Stimulated activated CD4-positive, alpha-beta T cell treated with anti-CD3 and anti-CD28 coated beads, Interleukin-4, amount 100 ng/mL, for 48 hours (primary cell): ENCODE data around the gene MDC1.

Source experiments
- DNase-seq, 2 donors: peaks; one replicate each; pipeline ENCODE4 v3.0.0-alpha.2; 2020; ENCODE audit warnings: low read depth in 2 of 2

The MDC1 gene

DNA sequence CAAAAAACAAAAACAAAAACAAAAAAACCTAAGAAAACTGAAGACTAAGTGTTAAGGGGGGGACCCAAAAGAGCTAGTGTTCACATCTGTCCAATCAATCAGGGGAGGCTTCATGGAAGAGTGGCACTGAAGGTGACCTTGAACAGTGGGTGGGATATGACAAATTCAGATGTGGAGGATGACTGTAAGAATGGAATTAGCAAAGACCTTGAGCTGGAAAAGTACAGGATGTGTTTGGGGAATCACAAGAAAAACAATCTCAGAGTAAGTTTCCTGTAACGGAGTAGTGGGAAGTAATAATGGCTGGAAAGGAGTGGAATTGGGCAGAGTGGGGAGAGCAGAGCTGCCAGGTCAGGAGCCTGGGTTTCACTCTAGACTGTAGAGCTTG is 30.2 kb upstream of the MDC1 start:
- DNase-seq = no peak

DNA sequence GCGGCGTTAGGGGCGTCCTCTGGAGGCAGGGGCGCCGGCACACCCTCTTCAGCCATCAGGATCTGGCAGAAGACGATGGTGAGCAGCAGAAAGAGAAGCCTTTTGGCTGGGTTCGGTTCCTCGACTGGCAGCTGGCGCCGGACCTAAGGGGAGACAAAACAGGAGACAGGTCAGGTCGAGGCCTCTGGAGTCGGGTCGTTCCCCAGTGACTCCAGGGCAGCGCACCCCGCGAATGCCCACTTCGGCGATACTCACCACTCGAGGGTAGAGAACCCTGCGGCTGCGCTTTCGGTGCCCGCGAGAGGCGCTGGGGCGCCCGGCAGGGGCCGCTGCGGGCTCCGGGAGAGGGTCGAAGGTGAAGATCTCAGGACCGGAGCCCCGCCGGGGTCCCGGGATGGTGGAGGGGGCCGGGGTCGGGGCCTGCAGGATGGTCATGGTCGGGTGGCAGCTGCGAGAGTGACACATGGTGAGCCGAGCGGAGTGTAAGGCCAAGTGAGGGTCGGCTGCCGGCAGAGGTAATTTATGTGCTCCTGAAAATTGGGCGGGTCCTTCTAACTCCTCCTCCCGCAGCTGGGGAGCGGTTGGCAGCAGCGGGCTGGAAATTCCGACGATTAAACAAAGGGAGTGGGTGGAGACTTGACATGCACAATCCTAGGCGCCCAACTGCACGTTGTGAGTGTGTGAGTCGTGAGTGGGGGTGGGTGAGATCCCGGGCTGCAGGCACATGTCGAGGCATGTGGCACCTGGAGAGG is 27.1 kb upstream of the MDC1 start, which contains the start of gene IER3:
TSS of gene IER3 (minus strand) at position 494 of the 752 bp plus-strand sequence. CDS start at position 465, 29 bp downstream.
- DNase-seq = peak; percentile 71 to 81

DNA sequence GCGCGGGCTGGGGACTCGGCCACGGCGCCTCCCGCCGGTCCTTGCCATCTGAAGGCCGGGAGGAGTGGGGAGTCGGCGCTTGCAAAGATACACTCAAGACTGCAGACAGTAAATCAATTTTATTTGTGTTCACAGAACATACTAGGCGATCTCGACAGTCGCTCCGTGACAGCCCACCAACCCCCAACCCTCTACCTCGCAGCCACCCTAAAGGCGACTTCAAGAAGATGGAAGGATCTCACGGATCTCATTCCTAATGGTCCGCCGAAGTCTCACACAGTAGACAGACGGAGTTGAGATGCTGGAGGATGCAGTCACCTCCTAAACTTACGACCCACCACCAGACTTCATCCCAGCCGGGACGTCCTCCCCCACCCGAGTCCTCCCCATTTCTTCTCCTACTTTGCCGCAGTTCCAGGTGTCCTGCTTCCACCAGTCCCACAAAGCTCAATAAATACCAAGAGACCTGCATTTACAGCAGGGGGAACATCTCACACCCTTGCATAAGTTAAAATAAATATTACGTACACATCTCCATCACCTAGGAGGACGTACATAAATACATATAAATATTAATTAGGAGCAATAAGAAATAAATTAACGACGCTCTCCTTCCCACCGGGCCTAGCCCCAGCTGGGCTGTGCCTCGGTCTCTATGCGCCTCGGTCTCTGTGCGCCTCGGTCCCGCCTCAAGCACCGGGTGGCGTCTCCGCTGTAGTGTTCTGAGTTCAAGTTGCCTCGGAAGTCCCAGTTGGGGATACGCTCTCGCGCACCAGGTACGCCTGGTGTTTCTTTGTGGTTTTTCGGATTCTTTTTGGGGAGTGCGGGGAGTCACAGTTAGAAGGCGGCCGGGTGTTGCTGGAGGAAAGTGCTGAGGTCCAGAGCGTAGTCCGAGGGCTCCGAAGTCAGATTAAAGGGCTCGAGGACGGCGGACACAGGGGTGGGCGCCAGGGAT is 26.3 kb upstream of the MDC1 start:
- DNase-seq = no peak

DNA sequence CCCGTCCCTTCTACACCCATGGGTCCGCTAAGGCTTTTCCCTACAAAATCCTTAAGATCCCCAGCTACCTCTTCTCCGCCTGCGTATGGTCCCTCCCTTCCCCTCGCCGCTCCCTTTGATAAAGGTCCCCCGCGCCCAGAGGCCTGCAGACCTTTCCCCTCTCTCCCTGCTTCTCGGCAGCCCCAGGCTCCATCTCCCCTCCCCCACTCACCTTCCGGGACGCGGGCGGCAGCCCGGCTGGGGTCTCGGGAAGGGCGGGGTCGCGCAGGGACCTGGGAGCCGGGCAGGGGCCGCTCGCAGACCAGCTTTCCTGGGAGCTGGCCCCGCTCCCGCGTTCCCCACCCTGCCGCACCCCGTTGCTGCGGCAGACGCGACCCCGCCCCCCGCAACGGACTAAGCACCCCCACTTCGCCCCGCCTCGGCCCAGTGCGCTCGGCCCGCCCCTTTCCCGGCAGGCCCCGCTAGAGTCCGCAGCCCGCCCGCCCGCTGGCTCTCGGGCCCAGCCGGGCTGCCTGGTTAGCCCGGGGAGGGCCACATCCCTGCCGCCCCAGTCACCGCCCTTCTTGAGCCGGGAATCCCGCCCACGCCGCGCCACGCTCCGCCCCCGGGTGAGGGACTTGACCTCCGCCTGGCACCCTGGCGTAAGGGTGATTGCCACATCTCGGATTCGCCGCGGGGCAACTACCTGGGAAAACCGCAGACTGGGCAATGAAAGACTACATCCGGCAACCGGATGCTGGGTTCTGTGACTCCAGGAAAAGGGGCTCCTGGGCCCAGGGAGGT is 25.4 kb upstream of the MDC1 start, which contains the start of gene FLOT1:
TSS of gene FLOT1 (minus strand) at position 372 of the 783 bp plus-strand sequence. CDS start 498 bp downstream, outside the sequence.
- peak; percentile 94 to 96 for DNase-seq

DNA sequence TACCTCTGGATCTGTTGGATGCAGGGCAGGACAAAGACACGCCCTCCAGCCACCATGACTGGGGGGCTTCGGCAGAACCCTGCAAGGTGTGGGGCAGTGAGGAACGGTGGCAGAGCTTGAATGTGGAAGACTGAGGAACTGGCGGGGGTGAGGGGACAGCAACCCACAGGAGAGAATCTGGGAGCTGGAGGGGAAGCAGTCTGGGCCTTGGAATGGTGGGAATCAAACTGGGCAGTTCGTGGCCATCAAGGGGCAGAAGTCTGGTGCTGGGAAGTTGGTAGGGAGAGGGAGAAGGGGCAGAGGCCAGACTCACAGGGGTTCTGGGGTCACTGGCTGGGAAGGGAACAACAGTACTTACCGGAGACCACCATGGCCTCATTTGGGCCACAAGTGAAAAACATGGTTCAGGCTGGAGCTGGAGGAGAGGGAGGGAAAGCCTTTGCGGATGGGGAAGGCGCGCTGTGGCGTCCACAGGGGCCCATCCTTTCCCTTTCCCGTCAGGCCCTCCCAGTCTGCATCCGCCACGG is 24.8 kb upstream of the MDC1 start:
- no peak for DNase-seq

DNA sequence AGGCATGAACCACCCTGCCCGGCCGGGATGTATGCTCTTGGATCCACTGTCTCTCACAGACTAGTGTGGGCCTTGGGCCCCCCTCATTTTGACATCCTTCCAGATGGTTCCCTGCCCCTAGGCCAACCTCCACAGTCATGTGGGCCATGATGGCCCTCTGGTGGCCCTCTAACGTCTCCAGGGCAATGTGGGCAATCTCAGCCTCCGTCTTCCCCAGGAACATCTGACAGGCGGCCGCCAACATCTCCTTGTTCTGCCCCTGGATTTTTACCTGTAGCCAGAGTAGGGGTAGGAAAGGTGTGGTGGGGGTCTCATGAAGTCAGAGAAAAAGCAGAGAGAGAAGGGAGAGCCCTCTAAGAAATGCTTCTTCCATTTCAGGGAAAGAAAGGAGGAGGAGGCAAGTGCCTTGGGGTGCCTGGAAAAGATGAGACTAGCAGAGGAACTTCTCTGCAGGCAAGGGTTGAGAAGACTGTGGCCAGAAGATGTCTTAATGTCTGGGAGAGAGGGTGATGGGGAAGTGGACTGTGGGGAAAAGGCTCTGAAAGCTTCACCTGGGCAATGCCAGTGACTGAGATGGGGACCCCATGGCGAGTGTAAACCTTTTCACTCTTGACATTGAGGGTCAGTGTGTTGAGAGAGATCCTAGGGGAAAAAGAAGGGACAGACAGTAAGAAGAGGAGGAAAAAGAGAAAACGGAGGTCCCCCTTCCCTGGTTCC is 24.1 kb upstream of the MDC1 start:
- no peak for DNase-seq

DNA sequence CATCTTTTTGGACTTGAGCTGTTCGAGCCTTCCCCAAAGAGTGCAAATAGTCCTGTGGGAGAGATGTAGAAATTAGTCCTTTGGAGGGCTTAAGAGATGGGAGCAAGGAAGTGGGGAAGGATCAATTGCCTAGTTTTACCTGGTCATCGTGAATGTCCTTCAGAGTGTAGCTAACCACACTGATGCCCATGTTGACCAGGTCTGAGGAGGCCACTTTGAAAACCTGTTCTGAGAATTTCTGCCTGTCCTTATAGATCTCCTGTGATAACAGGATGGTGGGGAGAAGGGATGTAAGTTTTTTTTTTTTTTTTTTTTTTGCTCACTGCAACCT is 23.4 kb upstream of the MDC1 start:
- DNase-seq = no peak

DNA sequence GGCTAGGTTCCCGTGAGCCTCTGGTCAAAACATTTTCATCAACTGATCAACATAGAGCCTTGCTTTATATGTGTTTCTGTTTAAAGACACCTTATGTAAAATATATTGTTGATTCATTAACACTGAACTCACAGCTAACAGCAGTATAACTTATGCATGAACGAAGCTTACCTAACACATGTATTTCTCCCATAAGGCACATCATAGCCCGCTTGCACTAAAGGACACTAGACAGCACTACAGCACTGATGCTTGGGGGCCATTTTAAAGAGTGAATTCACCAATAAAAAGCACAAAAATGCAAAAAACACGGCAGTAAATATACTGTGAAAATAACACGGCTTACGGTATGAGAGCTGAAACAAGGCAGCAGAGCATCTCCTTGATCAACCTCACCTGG is 21.5 kb upstream of the MDC1 start:
- no peak for DNase-seq

DNA sequence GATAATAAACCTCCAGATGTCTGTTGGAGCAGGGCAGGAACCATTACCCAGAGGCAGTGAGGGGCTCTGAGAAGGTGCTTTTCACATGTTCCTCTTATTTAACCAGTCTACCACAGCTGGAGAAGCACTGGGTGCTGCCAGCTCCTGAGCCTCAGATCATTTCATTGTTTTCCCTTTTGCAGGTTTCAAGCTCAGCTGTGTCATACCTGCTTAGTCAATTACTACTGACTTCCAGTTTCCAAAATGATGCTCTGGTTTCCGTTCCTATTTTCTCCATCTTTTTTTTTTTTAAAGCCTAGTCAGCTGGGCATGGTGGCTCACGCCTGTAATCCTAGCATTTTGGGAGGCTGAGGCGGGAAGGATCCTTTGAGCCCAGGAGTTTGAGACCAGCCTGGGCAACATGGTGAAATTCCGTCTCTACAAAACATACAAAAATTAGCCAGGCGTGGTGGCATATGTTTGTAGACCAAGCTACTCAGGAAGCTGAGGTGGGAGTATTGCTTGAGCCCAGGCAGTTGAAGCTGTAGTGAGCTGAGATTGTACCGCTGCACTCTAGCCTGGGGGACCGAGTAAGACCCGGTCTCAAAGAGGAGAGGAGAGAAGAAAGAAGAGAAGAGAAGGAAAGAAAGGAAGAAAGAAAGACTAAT is 18.7 kb upstream of the MDC1 start:
- DNase-seq = no peak

DNA sequence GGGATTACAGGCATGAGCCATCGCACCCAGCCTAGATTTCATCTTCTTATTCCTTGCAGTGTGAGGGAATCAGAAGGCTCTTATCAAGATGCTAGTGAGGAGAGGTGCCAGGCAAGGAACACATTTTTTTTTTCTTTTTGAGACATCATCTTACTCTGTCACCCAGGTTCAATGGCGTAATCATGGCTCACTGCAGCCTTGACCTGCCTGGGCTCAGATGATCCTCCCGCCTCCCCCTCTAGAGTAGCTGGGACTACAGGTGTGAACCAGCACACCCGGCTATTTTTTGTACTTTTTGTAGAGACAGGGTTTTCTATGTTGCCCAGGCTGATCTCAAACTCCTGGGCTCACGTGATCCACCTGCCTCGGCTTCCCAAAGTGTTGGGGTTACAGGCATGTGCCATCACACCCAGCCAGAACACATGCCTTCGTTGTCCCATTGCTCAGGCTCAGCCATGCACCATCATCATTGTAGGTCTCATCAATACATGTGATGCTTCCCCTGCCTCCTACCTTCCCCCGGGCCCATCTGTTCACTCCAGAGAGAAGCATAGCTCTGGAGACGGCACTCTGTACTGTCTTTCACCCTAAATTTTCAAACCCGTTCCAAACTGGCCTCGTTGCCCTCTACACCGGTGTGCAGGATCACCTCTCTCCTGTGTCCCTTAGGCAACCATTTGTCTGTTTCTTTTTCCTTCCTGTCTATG is 15.3 kb upstream of the MDC1 start:
- no peak for DNase-seq

DNA sequence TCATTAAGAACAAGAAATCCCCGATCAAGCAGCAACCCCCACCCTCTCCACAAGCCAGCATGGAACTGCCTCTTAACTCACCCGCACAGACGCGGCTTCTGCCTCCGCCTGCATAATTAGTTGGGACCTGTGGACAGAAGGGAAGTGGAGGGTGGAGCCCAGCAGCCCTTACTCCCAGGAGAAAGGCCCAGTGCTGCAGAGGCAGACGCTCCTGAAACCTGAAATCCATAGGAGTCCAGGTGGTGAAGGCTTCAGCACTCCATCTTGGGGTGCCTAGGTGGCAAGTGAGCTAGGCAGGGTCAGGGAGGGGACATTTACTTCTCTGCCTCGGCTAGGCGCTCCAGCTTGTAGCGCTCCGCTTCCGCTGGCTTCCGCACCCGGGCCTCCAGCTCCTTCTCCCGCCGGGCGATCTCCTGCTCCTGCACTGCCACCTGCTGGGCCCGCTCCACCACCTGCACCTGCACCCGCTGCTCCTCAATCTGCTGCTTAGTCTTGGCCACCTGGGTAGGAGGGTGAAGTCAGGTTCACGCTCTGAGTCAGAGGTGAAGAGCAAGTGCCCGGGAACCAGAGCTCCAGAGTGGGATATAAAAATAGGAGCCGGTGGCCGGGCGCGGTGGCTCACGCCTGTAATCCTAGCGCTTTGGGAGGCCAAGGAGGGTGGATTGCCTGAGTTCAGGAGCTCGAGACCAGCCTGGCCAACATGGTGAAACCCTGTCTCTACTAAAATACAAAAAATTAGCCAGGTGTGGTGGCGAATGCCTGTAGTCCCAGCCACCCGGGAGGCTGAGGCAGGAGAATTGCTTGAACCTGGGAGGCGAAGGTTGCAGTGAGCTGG is 13.7 kb upstream of the MDC1 start:
- peak; percentile 80 to 83 for DNase-seq

DNA sequence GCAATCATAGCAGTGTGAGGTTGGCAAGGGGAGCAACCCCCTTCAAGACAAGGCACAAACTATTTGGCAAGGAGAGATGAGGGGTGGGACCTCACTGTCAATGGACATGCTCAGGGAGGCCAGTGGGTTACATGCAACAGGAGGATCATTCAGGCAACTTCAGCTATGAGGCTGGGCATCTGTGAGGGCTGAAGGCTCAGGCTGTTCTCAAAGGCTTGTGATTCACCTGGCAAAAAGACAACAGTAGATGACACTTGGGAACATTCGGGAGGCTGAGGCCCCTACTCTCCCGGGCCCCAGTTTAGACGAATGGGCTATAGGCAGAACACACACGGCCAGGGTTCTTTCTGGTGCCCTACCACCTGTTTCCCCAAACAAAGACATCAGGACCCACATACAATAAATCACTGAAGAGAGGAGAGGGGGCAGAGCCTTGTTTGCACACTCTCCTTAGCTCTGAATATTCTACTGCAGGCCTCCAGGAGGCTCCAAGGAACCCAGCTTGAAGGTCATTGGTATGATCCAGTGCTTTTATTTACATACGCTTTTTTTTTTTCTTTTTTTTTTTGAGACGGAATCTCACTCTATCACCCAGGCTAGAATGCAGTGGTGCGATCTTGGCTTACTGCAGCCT is 11.0 kb upstream of the MDC1 start:
- no peak for DNase-seq

DNA sequence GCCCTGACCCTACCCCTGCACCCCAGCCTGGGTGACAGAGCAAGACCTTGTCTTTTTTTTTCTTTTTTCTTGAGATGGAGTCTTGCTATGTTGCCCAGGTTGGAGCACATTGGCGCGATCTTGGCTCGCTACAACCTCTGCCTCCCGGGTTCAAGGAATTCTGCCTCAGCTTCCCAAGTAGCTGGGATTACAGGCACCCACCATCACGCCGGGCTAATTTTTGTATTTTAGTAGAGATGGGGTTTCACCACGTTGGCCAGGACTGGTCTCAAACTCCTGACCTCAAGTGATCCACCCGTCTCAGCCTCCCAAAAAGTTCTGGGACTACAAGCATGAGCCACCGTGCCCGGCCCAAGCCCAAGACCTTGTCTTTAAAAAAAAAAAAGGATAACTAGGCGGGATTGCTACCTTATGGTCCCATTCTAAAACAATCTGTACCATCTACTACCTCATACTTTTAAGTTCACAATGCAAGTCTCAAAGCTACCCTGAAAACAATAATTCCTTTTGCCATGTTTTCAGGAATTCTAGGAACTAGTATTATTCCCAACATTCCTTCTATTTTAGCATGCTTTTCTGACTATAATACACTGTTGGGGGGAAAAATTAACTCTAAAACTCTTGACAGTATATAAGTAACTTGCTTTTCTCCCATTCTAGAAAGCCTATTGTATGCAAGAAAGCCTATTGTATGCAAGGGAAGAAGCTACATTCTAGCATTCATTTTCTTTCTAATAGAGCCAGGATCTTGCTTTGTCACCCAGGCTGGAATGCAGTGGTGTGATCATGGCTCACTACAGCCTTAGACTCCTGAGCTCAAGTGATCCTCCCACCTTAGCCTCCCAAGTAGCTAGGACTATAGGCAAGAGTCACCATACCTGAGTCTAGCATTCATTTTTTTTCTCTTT is 9.7 kb upstream of the MDC1 start:
- DNase-seq = no peak

DNA sequence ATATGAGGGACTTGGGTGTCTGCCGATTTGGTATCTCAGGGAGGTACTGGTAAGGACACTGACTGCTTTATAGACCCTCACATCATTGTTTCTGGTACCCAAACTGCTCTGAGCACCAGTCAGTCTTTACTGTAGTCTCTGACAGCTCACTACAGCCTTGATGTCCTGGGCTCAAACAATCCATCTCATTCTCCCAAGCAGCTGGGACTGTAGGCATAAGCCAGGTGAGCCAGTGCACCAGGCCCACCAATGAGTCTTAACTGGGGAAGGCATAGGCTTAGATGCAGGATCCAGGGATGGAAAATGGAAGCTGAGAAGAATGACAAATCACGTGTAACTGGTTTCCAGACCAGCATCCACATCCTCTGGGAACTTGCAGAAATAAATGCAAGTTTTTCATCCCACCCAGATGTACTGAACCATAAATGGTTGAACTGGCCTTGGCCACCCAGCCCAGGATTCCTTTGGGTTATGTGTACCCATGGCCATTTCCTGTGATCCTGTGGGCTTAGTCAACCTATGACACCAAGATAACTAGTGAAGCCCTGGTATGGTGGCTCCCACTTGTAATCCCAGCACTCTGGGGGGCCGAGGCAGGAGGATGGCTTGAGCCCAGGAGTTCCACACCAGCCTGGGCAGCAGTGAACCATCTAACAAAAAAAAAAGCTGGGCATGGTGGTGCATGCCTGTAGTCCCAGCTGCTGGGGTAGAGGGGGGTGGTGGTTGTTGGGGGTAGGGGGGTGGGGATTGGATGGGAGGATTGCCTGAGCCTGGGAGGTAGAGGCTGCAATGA is 8.8 kb upstream of the MDC1 start:
- DNase-seq = no peak

DNA sequence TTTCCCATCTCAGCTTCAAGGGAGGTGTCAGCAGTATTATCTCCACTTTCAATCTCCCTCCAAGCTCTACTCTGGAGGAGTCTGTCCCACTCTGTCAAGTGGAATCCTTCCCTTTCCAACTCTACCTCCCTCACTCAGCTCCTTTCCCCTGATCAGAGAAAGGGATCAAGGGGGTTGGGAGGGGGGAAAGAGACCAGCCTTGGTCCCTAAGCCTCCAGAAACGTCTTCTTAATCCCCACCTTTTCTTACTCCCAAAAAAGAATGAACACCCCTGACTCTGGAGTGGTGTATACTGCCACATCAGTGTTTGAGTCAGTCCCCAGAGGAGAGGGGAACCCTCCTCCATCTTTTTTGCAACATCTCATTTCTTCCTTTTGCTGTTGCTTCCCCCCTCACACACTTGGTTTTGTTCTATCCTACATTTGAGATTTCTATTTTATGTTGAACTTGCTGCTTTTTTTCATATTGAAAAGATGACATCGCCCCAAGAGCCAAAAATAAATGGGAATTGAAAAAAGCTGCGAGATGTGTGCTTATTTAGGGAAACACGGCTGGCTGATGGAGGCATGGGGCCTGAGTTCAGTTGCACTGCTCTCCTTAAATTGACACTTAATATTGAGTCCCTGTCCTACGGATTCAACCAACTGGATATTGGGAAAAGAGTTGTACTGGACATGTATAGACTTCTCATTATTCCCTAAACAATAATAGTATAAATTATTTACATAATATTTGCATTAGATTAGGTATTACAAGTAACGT is 8.0 kb upstream of the MDC1 start:
- DNase-seq = no peak
